NT2/D1 (cell line): ENCODE measurements around the gene UQCC2.

Experiments
- SUZ12 ChIP-seq: IDR thresholded peaks from 2 replicates; pipeline ENCODE4 v1.6.1; 2011; ENCODE audit not compliant: insufficient read length, insufficient read depth; ENCODE audit errors: extremely low read depth
- YY1 ChIP-seq: IDR thresholded peaks from 2 replicates; pipeline ENCODE4 v1.6.1; 2011; ENCODE audit not compliant: insufficient read length, insufficient read depth
- ZNF274 ChIP-seq: IDR thresholded peaks from 2 replicates; pipeline ENCODE4 v1.6.1; 2011; ENCODE audit warnings: mild to moderate bottlenecking, low read depth, low read length

- TF ChIP-seq SUZ12: no peak
- no peak for TF ChIP-seq ZNF274
- no peak for TF ChIP-seq YY1
Observed at GRCh38 chr6:33740204-33740608, 28.7 kb upstream of the UQCC2 start.
